HG02678 (cell line): ENCODE results near the gene CMYA5.

Experiments
- ATAC-seq: cut with Tn5 transposase; IDR thresholded peaks from one replicate; pipeline ENCODE4 v1.9.1; 2021; ENCODE audit warnings: mild to moderate bottlenecking, moderate library complexity; ENCODE audit not compliant: unreplicated experiment

The CMYA5 gene

GRCh38 chr5:79793304-79793703, 103.7 kb downstream of the CMYA5 start:
- no peak for ATAC-seq

DNA sequence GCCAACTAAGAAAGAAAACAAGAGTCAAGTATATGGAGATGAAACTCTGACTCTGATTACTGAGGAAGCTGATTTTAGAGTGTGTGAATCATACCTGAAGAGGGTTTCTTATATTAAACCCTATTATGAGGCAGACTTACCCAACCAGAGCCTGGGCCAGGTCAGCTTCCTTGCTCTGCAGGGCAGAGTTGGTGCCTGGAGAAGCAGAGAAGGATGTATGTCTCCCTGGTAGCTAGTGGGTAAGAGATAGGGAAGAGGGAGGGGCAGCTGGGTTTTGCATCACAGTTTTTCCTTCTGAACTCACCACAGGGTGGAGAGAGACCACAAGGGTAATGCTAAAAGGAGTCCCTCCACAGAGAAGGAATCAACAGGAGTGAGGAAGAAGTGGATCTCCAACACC, 104.1 kb downstream of the CMYA5 start:
- no peak for ATAC-seq

GRCh38 chr5:79794347-79794746, 104.7 kb downstream of the CMYA5 start:
- no peak for ATAC-seq

GRCh38 chr5:79795764-79796398, 106.2 kb downstream of the CMYA5 start:
- ATAC-seq: no peak

DNA sequence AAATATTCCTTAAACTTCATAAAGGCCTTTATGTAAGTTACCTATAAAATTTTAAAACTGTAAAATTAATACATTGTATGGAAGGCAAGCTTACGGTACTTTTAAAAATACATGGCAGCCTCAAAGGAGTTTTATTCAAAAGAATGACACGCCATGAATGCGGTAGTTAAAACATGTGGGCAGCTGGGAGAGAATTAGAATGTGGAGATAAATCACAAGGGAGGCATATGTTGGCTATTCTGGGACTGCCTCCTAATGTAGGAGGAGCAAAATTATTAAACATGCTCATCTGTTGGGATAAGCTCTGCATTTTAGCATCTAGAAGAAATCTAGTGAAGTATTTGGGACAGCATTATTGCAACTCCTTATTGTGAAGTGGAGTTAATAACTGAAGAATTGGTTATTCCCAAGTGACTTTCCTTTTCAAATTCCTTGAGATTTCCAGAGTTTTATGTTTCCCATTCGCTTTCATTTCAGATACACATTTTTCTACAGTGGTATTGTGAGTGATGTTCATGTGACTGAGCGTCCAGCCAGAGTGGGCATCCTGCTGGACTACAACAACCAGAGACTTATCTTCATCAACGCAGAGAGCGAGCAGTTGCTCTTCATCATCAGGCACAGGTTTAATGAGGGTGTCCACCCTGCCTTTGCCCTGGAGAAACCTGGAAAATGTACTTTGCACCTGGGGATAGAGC, 109.4 kb downstream of the CMYA5 start:
- no peak for ATAC-seq

DNA sequence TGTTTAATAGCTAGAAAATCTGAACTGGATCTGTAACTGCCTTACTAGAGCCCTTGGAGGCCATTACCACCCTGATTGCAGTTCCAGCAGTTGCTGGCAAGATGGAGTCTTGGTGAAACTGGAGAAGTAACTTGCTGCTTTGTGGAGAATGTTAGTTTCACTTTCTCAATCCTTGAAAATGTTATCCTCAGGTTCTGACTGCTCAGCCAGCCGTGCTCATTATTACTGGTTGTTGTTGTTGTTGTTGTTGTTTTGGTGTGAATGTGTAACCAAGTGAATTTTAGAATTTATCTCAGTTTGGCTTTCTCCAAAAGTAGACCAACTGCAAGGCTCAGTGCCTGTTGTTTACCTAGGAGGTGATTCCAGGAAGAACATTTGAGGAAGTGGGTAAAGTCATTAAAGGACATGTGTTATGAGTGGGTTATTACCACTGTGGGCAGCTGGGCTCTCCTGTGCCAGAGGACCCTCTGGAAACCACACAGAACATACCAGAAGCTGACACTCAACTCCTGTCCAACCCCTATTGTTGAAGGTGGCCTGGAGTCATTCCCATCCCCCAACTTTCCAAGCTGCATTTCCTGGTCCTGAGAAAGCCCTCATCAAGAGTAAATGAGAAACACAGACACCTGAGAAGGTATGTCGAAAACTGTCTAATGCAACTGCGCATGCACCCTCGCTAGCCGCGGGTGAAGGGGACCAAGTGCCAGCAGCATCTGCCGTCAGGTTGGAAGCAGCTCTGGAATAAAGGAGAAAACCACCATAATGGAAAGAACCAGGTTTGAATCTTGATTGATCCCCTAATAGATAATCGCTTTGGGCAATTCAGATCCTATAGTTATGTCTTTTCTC, 111.6 kb downstream of the CMYA5 start:
- no peak for ATAC-seq

DNA sequence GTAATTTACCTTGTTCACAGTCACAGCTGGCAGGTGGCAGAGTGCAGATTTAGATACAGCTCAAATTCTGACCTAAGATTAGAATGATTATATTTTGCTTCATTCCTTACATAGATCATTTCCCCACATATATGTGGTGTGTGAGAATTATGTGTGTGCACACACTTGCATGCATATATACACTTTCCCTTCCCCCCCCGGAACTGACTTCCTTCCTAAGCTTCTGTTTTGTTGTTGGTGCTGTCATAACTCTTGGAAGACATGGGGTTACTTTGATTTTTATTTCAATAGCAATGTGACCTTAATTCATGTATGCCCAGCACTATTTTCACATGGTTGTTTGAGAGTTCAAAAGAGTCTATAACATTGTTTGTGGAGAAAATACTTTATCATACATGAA, 112.8 kb downstream of the CMYA5 start:
- no peak for ATAC-seq

DNA sequence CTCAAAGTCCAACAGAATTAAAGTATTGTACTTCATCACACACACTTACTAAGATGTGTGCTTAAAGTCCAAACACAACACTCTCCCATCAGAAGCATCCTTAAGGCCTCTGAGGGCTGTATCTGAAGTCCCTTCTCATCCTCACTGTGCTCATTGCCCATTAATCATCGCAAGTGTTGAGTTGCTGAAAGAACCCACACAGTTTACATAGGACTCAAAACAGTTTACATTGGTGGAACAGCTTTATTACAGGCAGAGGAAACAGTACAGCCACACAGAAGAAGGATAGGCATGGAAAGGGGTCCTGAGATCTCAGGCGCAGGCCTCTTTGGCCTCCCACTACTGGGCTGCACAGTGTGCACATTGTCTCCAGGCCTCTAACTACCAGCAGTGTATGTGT, 113.4 kb downstream of the CMYA5 start:
- ATAC-seq: no peak

- no peak for ATAC-seq
Observed at GRCh38 chr5:79806741-79807140, 117.1 kb downstream of the CMYA5 start.

DNA sequence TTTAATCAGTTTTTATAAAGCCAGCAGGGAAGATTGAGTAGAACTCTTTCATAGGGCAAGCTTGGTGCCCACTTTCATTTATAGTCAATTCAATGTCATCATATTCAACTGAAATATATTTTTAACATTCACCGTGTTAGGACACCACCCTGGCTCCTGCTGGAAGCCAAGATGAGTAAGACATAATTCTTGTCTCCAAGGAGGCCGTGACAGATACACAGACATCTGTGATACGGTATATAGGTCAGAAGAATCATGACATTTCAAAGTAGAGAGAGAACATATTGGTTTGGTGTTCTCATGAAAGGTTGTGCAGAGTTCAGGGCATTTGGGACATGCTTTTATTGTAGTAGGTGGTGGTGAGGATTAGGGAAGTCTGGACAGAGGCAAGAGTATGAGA, 120.1 kb downstream of the CMYA5 start:
- no peak for ATAC-seq

GRCh38 chr5:79811081-79811480, 121.4 kb downstream of the CMYA5 start:
- no peak for ATAC-seq

DNA sequence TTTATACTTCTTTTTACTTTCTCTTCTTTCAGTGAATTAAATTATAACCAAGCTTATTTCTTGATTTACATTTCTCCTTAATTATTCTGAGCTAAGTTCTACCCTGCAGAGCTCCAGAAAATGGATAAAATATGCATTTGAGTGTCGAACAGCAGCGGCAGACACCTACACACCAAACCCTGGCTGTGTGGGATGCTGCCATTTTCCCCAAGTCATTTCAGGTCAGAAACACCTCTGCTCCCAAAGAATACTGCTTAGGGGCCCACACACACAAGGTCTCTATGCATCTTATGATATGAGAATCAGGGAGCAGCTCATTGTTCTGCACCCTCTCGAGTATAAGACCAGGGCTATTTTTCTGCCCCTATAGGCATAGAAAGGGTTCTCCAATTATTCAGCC, 122.3 kb downstream of the CMYA5 start:
- ATAC-seq: no peak

GRCh38 chr5:79814699-79815098, 125.1 kb downstream of the CMYA5 start:
- ATAC-seq: no peak

DNA sequence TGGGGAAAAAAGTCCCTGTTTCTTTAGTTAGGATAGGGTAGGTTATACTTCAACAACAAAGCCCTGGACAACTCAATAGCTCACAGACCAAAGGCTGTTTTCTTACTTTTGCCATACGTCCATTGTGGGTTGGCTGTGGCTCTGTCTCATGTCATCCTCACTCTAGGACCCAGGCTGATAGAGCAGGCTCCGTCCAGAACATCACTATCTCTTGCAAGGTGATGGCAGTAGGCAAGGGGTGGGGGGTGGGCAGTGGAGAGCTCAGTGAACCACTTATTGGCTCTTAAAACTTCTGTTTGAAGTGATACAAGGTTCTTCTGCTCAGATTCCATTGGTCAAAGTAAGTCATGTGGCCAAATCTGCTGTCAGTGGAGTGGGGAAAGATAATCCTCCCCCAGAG, 126.4 kb downstream of the CMYA5 start:
- no peak for ATAC-seq

GRCh38 chr5:79820648-79821047, 131.0 kb downstream of the CMYA5 start:
- no peak for ATAC-seq

DNA sequence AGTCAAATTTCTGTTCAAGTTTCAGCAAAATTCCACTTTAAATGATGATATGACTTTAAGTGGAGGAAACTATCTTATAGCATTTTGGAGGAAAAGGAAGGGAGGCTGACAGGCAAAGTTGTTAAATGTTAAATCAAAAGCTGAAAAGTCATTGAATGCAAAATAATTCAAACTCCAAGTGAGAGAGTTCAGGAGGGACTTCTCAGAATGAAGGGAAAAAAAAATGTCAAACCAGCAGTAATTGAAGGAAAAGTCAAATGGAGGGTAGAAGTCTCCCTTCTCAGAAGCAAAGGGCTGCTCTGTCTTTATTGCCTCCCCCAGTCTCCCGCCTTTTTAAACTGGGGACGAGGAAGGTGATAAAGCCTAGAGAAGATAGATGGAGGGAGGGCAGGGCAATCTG, 134.8 kb downstream of the CMYA5 start:
- no peak for ATAC-seq

DNA sequence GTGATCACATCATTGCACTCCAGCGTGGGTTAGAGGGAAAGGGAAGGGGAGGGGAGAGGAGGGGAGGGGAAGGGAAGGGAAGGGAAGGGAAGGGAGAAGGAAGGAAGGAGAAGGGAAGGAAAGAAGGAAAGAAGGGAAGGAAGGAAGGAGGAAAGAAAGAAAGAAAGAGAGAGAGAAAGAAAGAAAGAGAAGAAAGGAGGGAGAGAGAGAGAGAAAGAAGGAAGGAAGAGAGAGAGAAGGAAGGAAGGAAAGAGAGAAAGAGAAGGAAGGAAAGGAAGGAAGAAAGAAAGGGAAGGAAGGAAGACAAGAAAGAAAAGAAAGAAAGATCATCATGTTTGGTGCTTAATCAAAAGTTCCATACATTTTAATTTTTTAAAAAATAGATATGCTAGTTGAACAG, 136.2 kb downstream of the CMYA5 start:
- ATAC-seq: no peak

- no peak for ATAC-seq
Observed at GRCh38 chr5:79827159-79827629, 137.6 kb downstream of the CMYA5 start.

GRCh38 chr5:79829260-79829659, 139.6 kb downstream of the CMYA5 start:
- no peak for ATAC-seq

DNA sequence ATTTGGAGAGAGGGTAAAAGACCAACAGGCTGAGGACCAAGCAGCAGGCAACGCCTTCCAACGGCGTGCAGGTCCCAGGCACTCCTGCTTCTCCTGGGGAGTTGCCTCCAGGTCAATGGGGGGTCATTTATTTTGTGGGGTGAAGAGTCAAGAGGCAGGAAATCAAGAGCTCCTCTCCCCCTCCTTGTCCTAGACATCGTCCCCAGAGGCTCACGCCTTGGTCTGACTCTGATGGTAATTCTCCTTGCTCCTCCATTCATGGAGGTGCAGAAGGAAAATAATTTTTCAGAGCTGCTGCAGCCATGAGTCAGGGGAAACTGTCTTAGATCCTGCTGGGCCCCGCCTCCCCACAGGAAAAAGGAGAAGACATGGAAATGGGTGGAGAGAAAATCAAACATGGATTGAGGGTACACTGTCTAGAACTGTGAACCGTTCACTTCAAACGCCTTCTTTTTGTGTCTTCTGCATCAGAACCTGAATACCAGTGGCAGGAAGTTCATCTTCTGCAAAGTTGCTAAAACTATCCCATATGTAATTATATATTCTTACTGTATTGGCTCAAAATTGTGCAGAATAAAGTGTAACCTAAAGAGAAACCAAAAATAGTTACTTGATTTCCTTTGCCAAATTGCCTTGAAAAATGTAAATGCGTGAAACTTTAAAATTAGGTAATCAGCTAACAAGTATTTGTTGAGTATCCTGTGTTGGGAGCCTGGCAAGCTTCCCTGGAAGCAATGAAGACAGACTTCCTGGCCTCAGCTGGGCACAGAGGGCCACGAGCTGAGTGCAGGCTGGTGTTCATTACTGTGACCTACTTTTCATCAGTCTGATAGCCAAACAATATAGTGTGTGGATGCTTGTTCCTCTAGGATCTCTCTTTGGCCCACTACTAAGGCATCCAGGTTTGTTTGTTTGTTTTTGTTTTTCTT, 142.0 kb downstream of the CMYA5 start:
- ATAC-seq: no peak

- ATAC-seq: no peak
Observed at GRCh38 chr5:79832911-79833310, 143.3 kb downstream of the CMYA5 start.
